GM19238 (cell line): ENCODE results near the gene XDH.

Source experiments
- DNase-seq: peaks from one replicate; pipeline ENCODE4 v3.0.0; 2011; ENCODE audit warnings: low spot score; ENCODE audit not compliant: insufficient read length

Gene XDH

GRCh38 chr2:31414601-31415241 is at the start of gene XDH:
Gene XDH, minus strand, starts transcription at chr2:31414742. Its CDS starts 76 bp downstream, at chr2:31414666.
- DNase-seq, result no peak

GRCh38 chr2:31457651-31458050 is 43.1 kb upstream of the XDH start:
- no peak for DNase-seq

- no peak for DNase-seq
Observed at GRCh38 chr2:31446848-31447247, 32.3 kb upstream of the XDH start.

GRCh38 chr2:31442376-31442775 is 27.8 kb upstream of the XDH start:
- DNase-seq, result no peak

GRCh38 chr2:31440764-31441163 is 26.2 kb upstream of the XDH start:
- DNase-seq, result no peak

GRCh38 chr2:31434911-31435310 is 20.4 kb upstream of the XDH start:
- DNase-seq, result no peak

- no peak for DNase-seq
Observed at GRCh38 chr2:31433541-31433940, 19.0 kb upstream of the XDH start.

GRCh38 chr2:31430439-31431165 is 16.1 kb upstream of the XDH start:
- DNase-seq, result no peak

- no peak for DNase-seq
Observed at GRCh38 chr2:31429759-31430438, 15.4 kb upstream of the XDH start.

- DNase-seq, result no peak
Observed at GRCh38 chr2:31429040-31429439, 14.5 kb upstream of the XDH start.

- no peak for DNase-seq
Observed at GRCh38 chr2:31428001-31428418, 13.5 kb upstream of the XDH start.

- no peak for DNase-seq
Observed at GRCh38 chr2:31426096-31426495, 11.6 kb upstream of the XDH start.

- no peak for DNase-seq
Observed at GRCh38 chr2:31421634-31422033, 7.1 kb upstream of the XDH start.

GRCh38 chr2:31420936-31421335 is 6.4 kb upstream of the XDH start:
- DNase-seq, result no peak

- DNase-seq, result no peak
Observed at GRCh38 chr2:31419386-31419785, 4.8 kb upstream of the XDH start.

GRCh38 chr2:31415421-31415820 is 879 bp upstream of the XDH start:
- no peak for DNase-seq

GRCh38 chr2:31413862-31414550 is 536 bp downstream of the XDH start:
- DNase-seq, result no peak

- DNase-seq, result no peak
Observed at GRCh38 chr2:31413025-31413424, 1.5 kb downstream of the XDH start.

- no peak for DNase-seq
Observed at GRCh38 chr2:31411771-31412170, 2.8 kb downstream of the XDH start.

GRCh38 chr2:31406593-31407385 is 7.8 kb downstream of the XDH start:
- DNase-seq, result no peak

- no peak for DNase-seq
Observed at GRCh38 chr2:31404827-31405226, 9.7 kb downstream of the XDH start.
